HG02973 (cell line): ENCODE measurements around the gene RHBDF2.

Experiments used
- ATAC-seq: cut with Tn5 transposase; IDR thresholded peaks from one replicate; pipeline ENCODE4 v1.9.1; 2021; ENCODE audit warnings: moderate library complexity; ENCODE audit not compliant: unreplicated experiment

Gene RHBDF2

GRCh38 chr17:76441686-76442340, 59.4 kb downstream of the RHBDF2 start:
- no peak for ATAC-seq

GRCh38 chr17:76440751-76441362, 60.4 kb downstream of the RHBDF2 start:
- ATAC-seq = no peak

- ATAC-seq = no peak
Observed at GRCh38 chr17:76439314-76439928, 61.8 kb downstream of the RHBDF2 start.

GRCh38 chr17:76438906-76439305, 62.3 kb downstream of the RHBDF2 start:
- ATAC-seq = no peak

GRCh38 chr17:76437467-76438402, 63.5 kb downstream of the RHBDF2 start:
- ATAC-seq = no peak

- ATAC-seq = no peak
Observed at GRCh38 chr17:76435751-76436150, 65.5 kb downstream of the RHBDF2 start.

- ATAC-seq = no peak
Observed at GRCh38 chr17:76434870-76435269, 66.4 kb downstream of the RHBDF2 start.

- ATAC-seq = no peak
Observed at GRCh38 chr17:76433693-76434092, 67.5 kb downstream of the RHBDF2 start.

- ATAC-seq = no peak
Observed at GRCh38 chr17:76432712-76433336, 68.4 kb downstream of the RHBDF2 start.

GRCh38 chr17:76432004-76432403, 69.2 kb downstream of the RHBDF2 start:
- no peak for ATAC-seq

GRCh38 chr17:76431509-76431908, 69.7 kb downstream of the RHBDF2 start:
- no peak for ATAC-seq

- no peak for ATAC-seq
Observed at GRCh38 chr17:76428511-76428910, 72.7 kb downstream of the RHBDF2 start.

GRCh38 chr17:76427501-76428231, 73.6 kb downstream of the RHBDF2 start:
- ATAC-seq = no peak

- ATAC-seq = no peak
Observed at GRCh38 chr17:76426853-76427252, 74.4 kb downstream of the RHBDF2 start.

GRCh38 chr17:76422860-76423259, 78.4 kb downstream of the RHBDF2 start:
- ATAC-seq = no peak

- no peak for ATAC-seq
Observed at GRCh38 chr17:76422406-76422805, 78.8 kb downstream of the RHBDF2 start.

GRCh38 chr17:76421044-76421407, 80.2 kb downstream of the RHBDF2 start:
- no peak for ATAC-seq
